Urothelium cell line (cell line): Measurements from ENCODE around the gene CENPH.
"Not testable (repeated sequence)": the region's sequence is repeated elsewhere in the genome, so short reads cannot be mapped to it uniquely, and the experiment has no call there.

ENCODE experiments used
- DNase-seq: peaks from one replicate; pipeline ENCODE4 v3.0.0; 2011; ENCODE audit warnings: low spot score, mixed read lengths
- FAIRE-seq: peaks from 2 replicates; lab custom pipeline; 2011; peaks lifted over from hg19 to GRCh38; lab: Jason Lieb, UNC

The CENPH gene

GRCh38 chr5:69245031-69245430 is 55.6 kb downstream of the CENPH start:
- FAIRE-seq (no peak), DNase-seq (no peak)

- DNase-seq (no peak), FAIRE-seq (no peak)
Observed at GRCh38 chr5:69248019-69248418, 58.6 kb downstream of the CENPH start.

GRCh38 chr5:69250593-69250992 is 61.2 kb downstream of the CENPH start:
- FAIRE-seq (no peak), DNase-seq (no peak)

- FAIRE-seq (no peak), DNase-seq (no peak)
Observed at GRCh38 chr5:69252437-69252836, 63.1 kb downstream of the CENPH start.

GRCh38 chr5:69255940-69256339 is 66.6 kb downstream of the CENPH start:
- DNase-seq, FAIRE-seq: not testable (repeated sequence)

- FAIRE-seq (no peak), DNase-seq (no peak)
Observed at GRCh38 chr5:69257577-69257976, 68.2 kb downstream of the CENPH start.
